Epithelial cell of prostate (primary cell): ENCODE data around the gene SMYD3.

Experiments used
- DNase-seq: peaks from one replicate; pipeline ENCODE4 v3.0.0-alpha.2; 2011; ENCODE audit warnings: low read depth, low spot score
- H3K27ac ChIP-seq: fragments of 450-650 bp; 2 replicates; pipeline ENCODE4 v1.5.1; 2017; ENCODE audit warnings: mild to moderate bottlenecking

SMYD3 gene

DNA sequence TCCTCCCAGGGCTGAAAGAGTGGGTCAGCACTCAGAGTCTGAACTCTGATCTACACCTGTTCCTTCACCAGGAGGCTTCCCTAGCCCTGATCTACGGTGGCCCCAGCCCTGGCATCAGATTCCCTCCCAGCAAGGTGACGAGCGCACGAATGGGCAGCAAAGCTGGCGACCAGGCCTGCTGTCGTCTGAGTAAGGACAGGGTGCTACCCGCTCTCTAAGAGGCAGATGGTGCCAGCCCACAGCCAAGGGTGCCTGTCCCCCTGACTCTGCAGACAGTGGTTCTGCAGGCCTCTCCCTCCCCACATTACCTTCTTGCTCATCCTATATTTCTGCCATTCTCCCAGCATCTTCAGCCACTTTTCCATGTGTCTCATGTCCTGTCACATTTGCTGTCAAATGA is 10.3 kb upstream of the SMYD3 start:
- H3K27ac ChIP-seq: no peak overlapping the region
- DNase-seq: no peak

DNA sequence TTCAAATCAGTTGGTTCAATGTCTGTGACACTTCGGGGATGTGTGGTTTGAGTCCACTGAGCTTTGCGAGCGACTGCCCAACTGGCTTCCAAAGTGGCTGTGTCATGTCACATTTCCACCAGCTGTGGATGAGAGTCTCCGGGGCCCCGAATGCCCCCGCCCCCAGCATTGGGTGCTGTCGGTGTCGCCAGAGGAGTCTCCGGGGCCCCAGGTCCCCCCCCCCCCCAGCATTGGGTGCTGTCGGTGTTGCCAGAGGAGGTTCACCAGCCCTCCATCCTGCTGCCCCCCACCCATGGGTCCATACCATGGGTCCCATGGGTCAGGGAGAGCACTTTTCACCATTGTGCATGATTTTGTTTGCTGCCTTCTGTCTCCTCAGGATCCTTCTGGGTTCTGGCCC is 9.0 kb upstream of the SMYD3 start:
- H3K27ac ChIP-seq: no peak overlapping the region
- DNase-seq: no peak

DNA sequence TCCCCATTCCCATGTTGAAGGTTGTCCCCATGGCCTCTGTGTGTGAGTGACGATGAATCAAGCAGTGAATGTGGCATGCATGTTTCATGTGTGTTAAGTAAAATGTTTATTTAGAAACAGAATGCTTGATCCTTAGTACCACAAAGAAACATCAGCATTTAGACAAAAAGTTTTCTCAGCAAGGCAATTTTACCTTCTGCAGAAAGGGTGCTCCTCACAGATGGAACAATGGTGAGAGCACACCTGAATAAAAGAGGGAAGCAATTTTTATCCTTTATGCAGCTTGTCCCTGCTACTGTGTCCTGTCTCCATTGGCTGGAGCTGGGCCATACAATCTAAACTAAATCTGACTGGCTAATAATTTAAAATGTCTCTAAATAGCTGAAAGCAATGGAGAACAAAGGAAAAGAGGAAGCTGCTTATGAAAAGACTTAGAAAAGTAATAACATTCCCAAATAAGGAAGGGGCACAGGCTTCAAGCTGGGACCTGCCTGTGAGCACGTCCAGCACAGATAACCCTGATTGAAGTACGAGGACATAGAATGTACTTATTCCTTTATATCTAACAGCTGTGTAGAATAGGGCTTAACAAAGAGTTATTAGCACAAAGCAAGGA is 8.4 kb upstream of the SMYD3 start:
- no peak overlapping the region for H3K27ac ChIP-seq
- DNase-seq: no peak

DNA sequence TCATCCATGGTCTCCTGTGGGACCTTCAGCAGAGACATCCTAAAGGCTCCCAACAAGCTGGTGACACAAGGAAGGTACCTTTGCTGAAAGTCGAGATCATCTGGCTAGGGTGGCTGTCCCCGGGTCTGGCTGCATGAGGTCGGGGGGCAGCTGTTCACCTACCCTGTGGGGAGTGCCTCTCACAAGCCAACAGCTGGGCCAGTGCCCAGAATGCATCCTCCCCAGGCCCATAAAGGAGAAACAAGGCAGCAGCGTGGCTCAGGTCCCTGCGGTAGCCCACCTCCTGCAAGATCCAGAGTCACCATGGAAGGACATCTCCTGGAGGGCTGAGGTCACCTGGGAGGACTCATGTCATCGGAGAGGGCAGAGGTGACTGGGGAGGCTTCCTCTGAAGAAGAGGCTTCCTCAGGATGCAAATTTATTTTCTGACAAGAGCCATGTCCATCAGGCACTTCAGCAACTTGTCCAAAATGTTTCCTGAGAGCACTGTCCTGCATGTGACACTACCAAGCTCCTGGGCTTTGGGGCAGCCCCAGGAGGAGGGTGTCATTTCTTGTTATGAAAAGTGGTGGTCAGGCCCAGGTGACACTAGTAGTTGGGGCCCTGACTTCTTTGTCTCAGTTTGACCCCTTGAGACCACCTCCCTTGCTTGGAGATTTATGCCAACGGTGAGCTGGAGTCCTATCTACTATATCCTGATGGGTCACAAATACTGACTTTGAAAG is 6.7 kb upstream of the SMYD3 start:
- H3K27ac ChIP-seq: no peak overlapping the region
- no peak for DNase-seq

DNA sequence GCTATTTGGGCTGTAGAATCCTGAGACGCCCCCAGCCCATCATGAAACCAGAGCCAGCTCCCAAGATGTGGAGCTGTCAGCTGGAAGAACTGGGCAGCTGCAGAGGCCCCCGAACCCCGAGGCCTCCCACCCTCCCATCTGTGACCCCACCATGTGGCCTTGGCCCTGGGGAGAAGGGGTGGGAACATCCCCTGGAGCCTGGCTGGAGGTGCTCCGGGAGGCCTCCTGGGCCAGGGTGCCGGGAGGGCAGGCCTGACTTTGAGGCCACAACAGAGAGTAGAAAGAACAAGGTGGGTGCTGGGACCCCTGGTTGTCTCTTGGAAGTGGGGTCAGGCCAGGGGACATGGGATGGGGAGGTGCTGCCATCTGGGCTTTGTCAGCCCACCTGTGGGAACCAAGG is 6.0 kb upstream of the SMYD3 start:
- H3K27ac ChIP-seq: no peak overlapping the region
- no peak for DNase-seq

DNA sequence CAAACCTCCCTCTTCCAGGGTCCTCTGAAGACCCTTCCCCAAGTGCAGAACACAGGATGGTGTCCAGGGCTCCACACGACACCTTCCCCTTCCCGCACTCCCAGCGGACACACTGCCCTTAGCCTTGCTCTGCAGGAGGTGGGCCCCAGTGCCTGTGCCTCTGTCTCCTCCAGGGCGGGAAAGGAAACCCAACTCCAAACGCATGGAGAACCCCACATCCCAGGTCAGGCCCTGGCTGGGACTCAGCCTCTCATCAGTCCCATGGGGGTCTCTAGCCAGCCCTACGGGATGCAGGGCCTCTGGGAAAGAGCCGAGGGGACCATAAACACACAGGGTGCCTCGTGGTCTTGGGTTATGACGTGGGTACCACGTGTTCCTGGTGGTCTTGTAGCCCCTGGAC is 5.6 kb upstream of the SMYD3 start:
- no peak for DNase-seq
- no peak overlapping the region for H3K27ac ChIP-seq

DNA sequence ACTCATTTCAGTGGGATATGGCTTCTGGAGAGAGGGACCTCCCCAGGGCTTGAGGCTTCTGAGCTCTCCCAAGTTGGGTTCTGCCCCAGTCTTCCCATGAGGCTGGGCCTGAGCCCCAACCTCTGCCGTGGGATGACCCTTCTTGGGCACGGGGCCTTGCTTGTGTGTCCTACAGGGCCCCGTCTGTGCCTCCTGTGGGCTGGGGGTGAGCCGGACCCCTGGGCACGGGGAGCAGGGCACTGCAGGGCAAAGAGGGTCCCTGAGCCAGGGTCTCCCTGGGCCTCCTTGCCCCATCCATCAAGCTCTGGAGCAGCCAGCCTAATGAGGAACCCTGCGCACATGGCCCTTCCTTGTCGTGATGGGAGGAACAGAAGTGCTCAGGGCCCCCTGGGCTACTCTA is 5.2 kb upstream of the SMYD3 start:
- no peak overlapping the region for H3K27ac ChIP-seq
- DNase-seq: no peak

DNA sequence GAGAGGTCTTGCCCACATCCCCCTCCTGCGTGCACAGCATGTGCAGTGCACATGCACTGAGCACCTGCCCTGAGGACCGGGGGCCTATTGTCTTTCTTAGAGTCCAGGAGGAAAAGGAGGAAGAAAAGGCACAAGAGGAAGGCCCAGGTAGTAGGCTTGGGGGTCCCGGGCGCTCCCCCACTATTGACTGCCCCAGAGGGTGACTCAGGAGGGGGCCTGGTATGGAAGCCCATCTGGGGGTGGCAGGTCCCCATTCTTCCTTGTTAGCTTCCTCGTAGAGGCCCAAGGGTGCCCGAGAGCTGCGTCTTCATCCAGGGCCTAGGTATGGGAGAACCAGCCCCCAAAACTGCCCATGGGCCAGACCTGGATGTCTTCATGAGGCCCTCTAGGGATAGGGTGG is 4.1 kb upstream of the SMYD3 start:
- DNase-seq: no peak
- no peak overlapping the region for H3K27ac ChIP-seq

DNA sequence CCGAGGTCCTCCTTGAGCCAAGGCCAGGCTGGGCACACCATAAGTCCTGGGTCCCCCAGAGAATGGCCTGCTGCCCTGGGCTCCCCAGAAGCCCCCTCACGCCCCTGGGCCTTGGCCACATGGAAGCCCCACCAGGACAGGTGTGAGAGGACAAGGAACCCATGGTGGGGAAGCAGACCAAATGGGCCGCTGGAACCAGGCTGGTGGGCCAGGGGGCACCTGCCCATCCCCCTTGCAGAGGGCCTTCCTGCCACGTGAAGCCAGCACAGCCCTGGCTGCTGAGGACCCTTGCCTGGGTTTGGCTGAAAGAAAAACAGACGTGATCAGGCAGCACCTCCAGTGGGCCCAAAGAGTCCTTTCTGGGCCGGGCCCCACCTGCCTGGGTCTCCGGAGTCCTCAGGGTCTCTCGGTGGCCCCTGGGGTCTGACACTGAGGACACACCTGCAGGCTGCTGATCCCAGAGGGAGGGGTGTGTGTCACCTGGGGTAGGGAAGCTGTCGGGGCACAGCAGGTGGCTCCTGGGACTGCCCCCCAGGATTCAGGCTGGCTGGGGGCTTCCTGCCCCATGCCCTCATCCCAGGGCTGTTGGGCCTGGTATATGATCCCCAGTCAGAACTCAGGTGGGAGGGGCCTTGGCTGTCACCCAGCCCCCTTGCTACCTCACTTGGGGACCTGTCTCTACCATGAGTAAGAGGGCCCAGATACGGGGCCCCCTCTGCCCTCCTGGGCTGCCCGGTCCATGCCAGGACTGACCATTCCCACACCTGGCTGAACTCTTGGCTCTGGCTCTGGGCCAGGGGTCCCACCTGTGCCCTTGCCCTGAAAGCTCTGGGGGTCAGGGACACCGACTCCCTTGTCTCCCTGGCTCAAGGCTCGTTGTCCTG is 3.3 kb upstream of the SMYD3 start:
- no peak for DNase-seq
- H3K27ac ChIP-seq: no peak overlapping the region

DNA sequence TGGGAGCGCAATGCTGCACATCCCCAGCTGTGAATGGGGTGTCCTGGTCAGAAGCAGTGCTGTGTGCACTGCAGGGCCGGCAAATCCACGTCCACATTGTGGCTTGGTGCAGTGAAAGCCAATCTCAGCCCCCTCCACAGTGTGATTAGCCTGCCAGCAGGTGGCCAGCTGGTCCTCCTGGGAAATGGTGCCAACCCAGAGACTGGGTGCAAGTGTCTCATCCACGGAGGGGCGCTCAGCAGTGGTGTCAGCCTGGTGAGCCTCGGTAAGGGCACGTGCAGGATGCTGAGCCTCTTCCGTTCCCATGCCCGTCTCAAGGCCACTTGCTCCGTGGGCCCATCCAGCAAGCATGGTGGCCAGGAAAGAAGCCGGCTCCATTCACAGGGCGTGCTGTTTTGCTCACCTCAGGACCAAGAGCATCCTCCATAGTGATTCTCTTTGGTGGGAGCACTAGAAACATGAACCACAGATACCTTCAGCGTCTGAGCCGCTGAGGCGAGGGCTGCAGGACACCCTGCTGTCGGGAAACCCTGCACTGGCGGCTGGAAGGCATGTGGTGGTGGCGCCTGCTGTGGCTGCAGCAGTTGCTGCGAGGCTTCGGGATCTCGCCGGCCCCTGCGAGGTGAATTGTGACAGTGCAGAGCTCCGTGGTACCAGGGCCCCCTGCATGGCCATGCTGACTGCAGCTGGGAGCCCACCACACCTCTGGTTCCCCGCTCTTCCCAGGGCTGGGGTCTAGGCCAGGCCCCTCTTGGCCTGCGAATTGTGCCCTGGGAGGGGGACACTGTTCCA is 2.0 kb upstream of the SMYD3 start:
- DNase-seq: no peak
- no peak overlapping the region for H3K27ac ChIP-seq

DNA sequence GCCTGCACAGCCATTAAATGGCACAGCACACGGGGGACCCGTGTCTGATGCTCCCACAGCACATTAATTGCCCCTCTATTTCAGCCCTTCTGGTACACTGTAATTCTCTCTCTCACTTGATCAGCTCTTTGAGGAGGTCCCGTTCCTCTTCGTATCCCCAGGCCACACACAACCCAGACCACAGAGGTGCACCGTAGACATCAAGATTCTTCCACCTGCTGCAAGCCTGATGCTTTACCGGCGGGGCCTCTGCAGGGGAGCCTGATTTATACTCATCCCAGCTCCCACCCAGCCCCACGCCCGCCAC is 759 bp downstream of the SMYD3 start:
- no peak overlapping the region for H3K27ac ChIP-seq
- DNase-seq: no peak

DNA sequence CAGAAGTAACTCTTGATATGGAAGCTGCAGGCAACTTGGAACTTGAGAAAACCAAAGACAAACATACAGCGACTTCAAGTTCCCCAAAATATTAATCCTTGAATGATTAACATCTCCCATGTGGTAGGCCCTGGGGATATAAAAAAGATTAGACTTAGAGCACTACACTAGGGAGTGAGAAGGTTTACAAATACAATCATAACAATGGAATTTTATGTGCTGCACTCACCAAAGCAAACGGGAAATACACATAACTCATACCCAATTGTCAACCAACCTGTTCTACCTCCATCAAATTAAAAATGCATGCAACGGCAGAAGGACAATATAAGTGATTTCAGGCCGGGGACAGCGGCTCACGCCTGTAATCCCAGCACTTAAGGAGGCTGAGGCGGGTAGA is 3.7 kb downstream of the SMYD3 start:
- H3K27ac ChIP-seq: peak overlapping the region; percentile 74
- peak; percentile 81 for DNase-seq

DNA sequence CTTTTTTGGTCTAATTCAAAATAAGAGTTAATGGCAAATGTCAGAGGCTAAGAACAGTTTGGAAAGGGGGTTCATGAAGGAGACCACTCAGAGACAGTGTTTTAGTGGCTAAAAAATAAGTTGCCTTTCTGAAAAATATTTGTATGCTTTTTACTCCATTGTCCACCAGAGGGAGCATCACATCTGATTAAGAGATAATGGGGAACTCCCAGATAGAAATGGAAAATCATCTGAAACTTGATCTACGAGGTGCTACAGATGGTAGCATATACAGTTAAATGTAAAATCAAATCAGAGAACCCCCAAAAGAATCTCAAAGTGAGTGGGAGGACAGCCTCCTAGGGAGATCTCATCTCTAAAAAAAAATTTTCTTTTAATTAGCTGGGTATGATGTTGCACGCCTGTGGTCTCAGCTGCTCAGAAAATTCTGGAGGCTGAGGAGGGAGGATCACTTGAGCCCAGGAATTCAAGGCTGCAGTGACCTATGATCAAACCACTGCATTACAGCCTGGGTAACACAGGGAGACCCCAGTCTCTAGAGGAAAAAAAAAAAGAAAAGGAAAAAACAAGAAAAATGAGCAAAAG is 9.7 kb downstream of the SMYD3 start:
- H3K27ac ChIP-seq: no peak overlapping the region
- DNase-seq: no peak

DNA sequence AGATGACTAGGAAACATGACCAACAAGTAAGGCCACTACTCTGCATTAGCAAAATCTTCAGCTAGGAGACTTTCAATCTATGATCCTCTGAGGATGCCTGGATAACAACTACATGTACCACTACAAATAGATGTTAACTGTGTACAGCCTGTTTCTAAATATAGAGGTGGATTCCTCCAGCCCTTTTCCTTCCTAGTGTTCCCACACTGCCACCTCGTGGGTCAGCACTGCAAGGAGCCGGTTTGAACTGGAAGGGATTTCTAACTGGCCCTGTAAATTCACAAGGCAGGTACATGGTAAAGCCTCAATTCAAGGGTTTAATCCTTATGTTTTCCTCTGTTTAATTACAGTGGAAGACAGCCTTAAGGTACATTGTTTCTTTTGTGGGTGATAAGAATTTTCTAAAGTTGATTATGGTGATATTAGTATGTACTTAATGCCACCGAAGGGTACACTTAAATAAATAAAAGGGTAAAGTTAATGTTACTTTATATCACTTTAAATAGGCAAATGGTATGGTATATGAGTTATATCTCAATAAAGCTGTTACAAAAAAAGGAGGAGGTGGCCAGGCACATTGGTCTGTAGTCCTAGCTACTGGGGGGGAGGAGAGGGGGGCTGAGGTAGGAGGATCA is 14.4 kb downstream of the SMYD3 start:
- no peak overlapping the region for H3K27ac ChIP-seq
- no peak for DNase-seq

DNA sequence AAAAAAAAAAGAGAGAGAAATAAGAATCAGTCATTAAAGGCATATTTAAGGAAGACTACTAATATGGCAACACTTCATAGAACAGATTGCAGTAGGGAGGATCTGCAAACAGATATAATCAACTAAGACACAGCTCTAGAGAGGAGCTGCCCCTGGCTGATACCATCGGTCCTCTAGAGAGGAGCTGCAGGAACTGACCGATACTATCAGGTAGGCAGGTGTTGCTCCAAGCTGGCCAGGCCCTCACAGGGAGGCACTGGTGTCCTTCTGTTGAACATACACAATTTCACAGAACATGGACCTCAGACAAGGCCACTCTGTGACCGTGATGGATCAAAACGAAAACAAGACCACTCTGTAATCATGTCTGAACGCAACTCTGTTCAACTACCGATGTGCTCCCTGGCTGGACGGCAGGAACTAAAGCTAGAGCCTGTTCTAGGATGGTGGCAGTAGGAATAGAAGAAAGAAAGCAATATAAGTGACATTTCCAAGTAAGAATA is 15.5 kb downstream of the SMYD3 start:
- DNase-seq: no peak
- H3K27ac ChIP-seq: no peak overlapping the region

DNA sequence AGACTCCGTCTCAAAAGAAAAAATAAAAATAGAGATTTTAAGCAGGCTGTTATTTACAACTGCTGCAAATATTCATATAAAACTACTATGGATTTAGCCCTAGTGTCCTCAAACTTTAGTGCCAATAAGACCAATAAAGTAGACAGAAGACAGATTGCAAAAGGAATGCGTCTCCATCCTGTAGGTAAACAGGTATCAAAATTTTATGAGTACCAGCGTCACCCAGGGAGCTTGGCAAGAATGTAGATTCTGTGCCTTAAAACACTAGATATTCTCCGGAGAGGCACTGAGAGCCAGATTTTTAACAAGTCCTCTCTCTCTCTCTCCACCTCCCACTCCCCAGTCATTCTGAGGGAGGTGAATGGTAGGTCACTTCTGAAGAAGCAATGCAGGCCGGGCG is 18.4 kb downstream of the SMYD3 start:
- DNase-seq: no peak
- no peak overlapping the region for H3K27ac ChIP-seq

DNA sequence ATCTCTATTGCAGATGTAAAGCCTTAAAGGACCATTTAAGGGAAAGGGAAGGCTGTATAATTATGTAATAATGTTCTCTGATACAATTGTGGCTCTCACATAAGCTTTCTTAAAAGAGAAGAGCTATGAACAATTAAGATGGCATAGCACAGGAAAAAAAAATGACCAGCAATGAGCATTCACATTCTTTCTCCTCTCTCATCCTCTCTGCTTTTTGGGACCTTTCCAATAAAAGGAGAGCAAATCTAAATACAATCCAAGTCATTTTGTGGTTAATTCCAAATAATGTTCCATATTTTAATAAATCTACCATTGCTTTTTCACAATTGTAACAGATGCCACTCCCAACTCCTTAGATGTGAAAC is 23.5 kb downstream of the SMYD3 start:
- no peak overlapping the region for H3K27ac ChIP-seq
- no peak for DNase-seq

DNA sequence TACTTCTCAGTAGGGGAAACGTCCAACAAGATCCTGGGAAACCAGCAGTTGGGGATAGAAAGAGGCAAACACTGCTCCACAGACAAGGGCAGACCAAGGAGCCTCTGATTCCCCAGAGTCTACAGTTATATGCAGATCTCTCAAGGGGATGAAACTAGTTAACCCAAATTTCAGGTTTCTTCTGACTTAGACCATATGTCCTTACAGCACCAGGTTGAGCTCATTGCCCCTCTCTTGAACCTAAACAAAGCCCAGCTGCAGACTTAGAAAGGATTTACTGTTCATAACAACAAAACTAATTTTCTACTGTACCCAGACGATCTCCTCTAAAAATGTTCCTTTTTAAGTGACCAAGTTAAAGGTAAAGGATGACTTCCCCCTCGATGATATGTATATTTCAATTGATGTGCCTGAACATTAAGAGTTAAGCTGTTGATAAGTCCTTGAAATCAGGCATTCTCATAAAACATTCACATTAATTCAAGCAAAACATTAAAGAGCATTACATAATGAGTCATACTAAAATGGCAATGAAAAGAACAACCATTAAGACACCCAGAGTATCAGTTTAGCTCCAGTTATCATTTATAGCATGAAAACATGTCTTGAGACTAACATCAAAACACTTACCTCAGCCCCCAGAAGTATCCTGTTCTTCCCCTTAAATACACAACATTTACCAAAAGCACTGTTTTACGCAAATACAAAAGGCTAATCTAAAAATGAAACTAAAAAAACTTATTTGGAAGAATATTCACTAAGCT is 24.1 kb downstream of the SMYD3 start:
- H3K27ac ChIP-seq: no peak overlapping the region
- no peak for DNase-seq

DNA sequence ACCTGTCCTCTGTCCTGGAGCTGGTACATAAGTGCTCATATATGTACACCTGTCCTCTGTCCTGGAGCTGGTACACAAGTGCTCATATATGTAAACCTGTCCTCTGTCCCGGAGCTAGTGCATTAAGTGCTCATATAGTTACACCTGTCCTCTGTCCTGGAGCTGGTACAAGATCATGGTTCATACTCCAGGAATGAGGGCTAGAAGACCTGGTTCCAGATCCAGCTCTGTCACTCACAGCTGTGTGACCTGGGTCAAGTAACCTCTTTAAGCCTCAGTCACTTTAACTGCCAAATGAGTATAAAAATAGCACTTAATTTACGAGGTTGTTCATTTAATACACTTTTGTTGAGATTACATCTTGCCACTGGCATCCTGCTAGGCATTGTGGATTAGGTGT is 28.0 kb downstream of the SMYD3 start:
- no peak for DNase-seq
- H3K27ac ChIP-seq: no peak overlapping the region
